Liver (tissue), 3 donors: ENCODE measurements around the gene TRAPPC10.
"Not testable (repeated sequence)": the region's sequence is repeated elsewhere in the genome, so short reads cannot be mapped to it uniquely, and the experiment has no call there.

Experiments
- CTCF ChIP-seq: fragments of 150-350 bp; IDR thresholded peaks from 2 replicates; pipeline ENCODE4 v1.5.1; 2017; ENCODE audit warnings: improper control_type of control experiment, low read depth, low read length; ENCODE audit not compliant: missing input control
- EGR1 ChIP-seq, 2 donors: IDR thresholded peaks; 2 replicates each; pipeline ENCODE4 v1.6.1; 2016 to 2018; ENCODE audit warnings: antibody characterized with exemption in 2 of 2, low read depth in 2 of 2
- FOXA1 ChIP-seq: IDR thresholded peaks from 2 replicates; pipeline ENCODE4 v1.6.1; 2016; ENCODE audit warnings: antibody characterized with exemption
- GABPA ChIP-seq, 2 donors: IDR thresholded peaks in 1 of 2; conservative IDR thresholded peaks in 1 of 2; 2 replicates each; pipeline ENCODE4 v1.6.1; 2016; ENCODE audit warnings: antibody characterized with exemption in 2 of 2, mild to moderate bottlenecking in 1 of 2, moderate library complexity in 1 of 2
- JUND ChIP-seq, 2 donors: IDR thresholded peaks; 2 replicates each; pipeline ENCODE4 v1.6.1; 2016; ENCODE audit warnings: antibody characterized with exemption in 2 of 2
- NR2F2 ChIP-seq: IDR thresholded peaks from 2 replicates; pipeline ENCODE4 v1.6.1; 2016; ENCODE audit warnings: antibody characterized with exemption
- RAD21 ChIP-seq, 2 donors: IDR thresholded peaks; 2 replicates each; pipeline ENCODE4 v1.6.1; 2016; ENCODE audit warnings: antibody characterized with exemption in 2 of 2, mild to moderate bottlenecking in 2 of 2
- REST ChIP-seq: IDR thresholded peaks from 2 replicates; pipeline ENCODE4 v1.6.1; 2016; ENCODE audit warnings: antibody characterized with exemption, mild to moderate bottlenecking
- SP1 ChIP-seq: IDR thresholded peaks from 2 replicates; pipeline ENCODE4 v1.6.1; 2018; ENCODE audit warnings: antibody characterized with exemption, mild to moderate bottlenecking
- TAF1 ChIP-seq: conservative IDR thresholded peaks from 2 replicates; pipeline ENCODE4 v1.6.1; 2016; ENCODE audit warnings: antibody characterized with exemption, mild to moderate bottlenecking
- YY1 ChIP-seq: IDR thresholded peaks from 2 replicates; pipeline ENCODE4 v1.6.1; 2016; ENCODE audit warnings: antibody characterized with exemption, mild to moderate bottlenecking
- ZBTB33 ChIP-seq: IDR thresholded peaks from 2 replicates; pipeline ENCODE4 v1.6.1; 2016; ENCODE audit warnings: antibody characterized with exemption
- TF ChIP-seq, protein P1 (sequence below): IDR thresholded peaks from 2 replicates; pipeline ENCODE4 v1.6.1; 2016; ENCODE audit warnings: antibody characterized with exemption
- TF ChIP-seq, protein P2 (sequence below): IDR thresholded peaks from 2 replicates; pipeline ENCODE4 v1.6.1; 2016; ENCODE audit warnings: antibody characterized with exemption
- donor health status: healthy.
- donor health status: healthy.

DNA sequence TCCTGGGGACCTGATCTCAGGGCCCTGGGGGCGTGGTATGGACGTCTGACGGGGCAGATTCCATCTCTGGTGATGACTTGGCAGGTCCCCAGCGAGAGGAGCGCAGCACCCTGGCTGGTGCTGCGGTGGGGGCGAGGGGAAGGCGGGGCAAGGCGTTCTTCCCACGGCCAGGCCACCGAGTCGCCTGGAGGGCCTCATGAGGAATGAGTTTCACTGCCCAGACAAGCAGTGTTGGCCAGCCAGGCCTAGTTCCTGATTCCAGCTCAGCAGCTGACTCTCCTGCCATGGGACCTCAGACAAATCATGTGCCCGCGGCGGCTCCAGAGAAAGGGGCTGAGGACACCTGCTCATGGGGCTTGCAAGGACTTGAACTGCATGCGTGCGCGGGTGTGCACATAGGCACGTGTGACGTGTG lies 142.7 kb downstream of the TRAPPC10 start:
- not testable (repeated sequence) for TF ChIP-seq CTCF; GABPA (IDR thresholded peaks at IDR 0.05 in 1 of 2, conservative IDR thresholded peaks at IDR 0.05 in 1 of 2); RAD21 (IDR thresholded peaks at IDR 0.05); NR2F2; TAF1; ZBTB33; YY1; EGR1 (IDR thresholded peaks at IDR 0.05; ENCODE audit: low read depth in 2 of 2); JUND (IDR thresholded peaks at IDR 0.05); FOXA1; SP1; REST
- TF ChIP-seq, protein P1, sequence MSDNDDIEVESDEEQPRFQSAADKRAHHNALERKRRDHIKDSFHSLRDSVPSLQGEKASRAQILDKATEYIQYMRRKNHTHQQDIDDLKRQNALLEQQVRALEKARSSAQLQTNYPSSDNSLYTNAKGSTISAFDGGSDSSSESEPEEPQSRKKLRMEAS: not testable (repeated sequence)
- TF ChIP-seq, protein P2, sequence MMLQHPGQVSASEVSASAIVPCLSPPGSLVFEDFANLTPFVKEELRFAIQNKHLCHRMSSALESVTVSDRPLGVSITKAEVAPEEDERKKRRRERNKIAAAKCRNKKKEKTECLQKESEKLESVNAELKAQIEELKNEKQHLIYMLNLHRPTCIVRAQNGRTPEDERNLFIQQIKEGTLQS: not testable (repeated sequence)
